ENCODE results near the gene ADAMTS10. TPM values are rescaled to one million over a fixed set of nuclear protein-coding genes. Genes with fewer than 3 reads are reported as not detected.
A peak's percentile ranks its signal among the peaks of the same experiment; 100 is the strongest.

ADAMTS10 gene
- total and polyA plus RNA-seq, 10 donors = 7.8 to 33.8 (median 18.0) TPM

GRCh38 chr19:8601796-8602195 is 8.7 kb downstream of the ADAMTS10 start:
- Histone ChIP-seq H3K27me3 (replicated peaks in 1 of 7) (peaks cover 0 to 3% (median 0%) of the 10 kb centered on the region in 7 donors), H3K27ac (no peak overlapping the region), H3K9me3 (peaks cover 0 to 16% (median 9%) of the 10 kb centered on the region in 8 donors), H3K4me3 (no peak overlapping the region), H3K4me1 (no peaks in the 10 kb centered on the region), H3K36me3 (peaks cover 0 to 22% (median 9%) of the 10 kb centered on the region in 6 donors)
- TF ChIP-seq CTCF (IDR thresholded peaks at IDR 0.05 in 8 of 11, conservative IDR thresholded peaks at IDR 0.05 in 3 of 11) = no peak
- no peak for TF ChIP-seq POLR2A (IDR thresholded peaks at IDR 0.05)
- no peak for TF ChIP-seq POLR2AphosphoS5 (IDR thresholded peaks at IDR 0.05)
- 93 to 97% (median 94%) methylated on average over 5 of the region's 5 CpGs for WGBS, 5 donors
- intact Hi-C loops (cut with DNase I; ENCODE audit: low total_unique reads) = no loop called here
- DNase-seq = no peak

- TF ChIP-seq POLR2AphosphoS5 (IDR thresholded peaks at IDR 0.05) (no peak), POLR2A (IDR thresholded peaks at IDR 0.05) (no peak), CTCF (IDR thresholded peaks at IDR 0.05 in 8 of 11, conservative IDR thresholded peaks at IDR 0.05 in 3 of 11) (no peak)
- H3K4me3 ChIP-seq = no peak overlapping the region
- peaks cover 0 to 32% (median 13%) of the 10 kb centered on the region in 6 donors for H3K36me3 ChIP-seq
- H3K27ac ChIP-seq = no peak overlapping the region
- H3K27me3 ChIP-seq (replicated peaks in 1 of 7) = peaks cover 0 to 13% (median 0%) of the 10 kb centered on the region in 7 donors
- DNase-seq = no peak
- H3K9me3 ChIP-seq = peaks cover 0 to 16% (median 9%) of the 10 kb centered on the region in 8 donors
- intact Hi-C loops (cut with DNase I; ENCODE audit: low total_unique reads) = no loop called here
- no peaks in the 10 kb centered on the region for H3K4me1 ChIP-seq
- WGBS, 5 donors = 88 to 96% (median 94%) methylated on average over 13 to 16 of the region's 16 CpGs
Measured at GRCh38 chr19:8600816-8601215, 9.7 kb downstream of the ADAMTS10 start.

GRCh38 chr19:8600064-8600463 is 10.5 kb downstream of the ADAMTS10 start:
- intact Hi-C loops (cut with DNase I; ENCODE audit: low total_unique reads) = no loop called here
- TF ChIP-seq POLR2A (IDR thresholded peaks at IDR 0.05) = no peak
- WGBS, 5 donors = 84 to 96% (median 89%) methylated on average over 2 of the region's 2 CpGs
- peaks cover 0 to 15% (median 0%) of the 10 kb centered on the region in 7 donors for H3K27me3 ChIP-seq (replicated peaks in 1 of 7)
- H3K27ac ChIP-seq = no peak overlapping the region
- DNase-seq = no peak
- peaks cover 0 to 31% (median 11%) of the 10 kb centered on the region in 6 donors for H3K36me3 ChIP-seq
- H3K4me1 ChIP-seq = no peaks in the 10 kb centered on the region
- no peak overlapping the region for H3K4me3 ChIP-seq
- H3K9me3 ChIP-seq = peaks cover 0 to 12% (median 7%) of the 10 kb centered on the region in 8 donors

GRCh38 chr19:8596168-8596567 is 14.3 kb downstream of the ADAMTS10 start:
- no peak overlapping the region for H3K27ac ChIP-seq
- TF ChIP-seq POLR2AphosphoS5 (IDR thresholded peaks at IDR 0.05) (peak in 1 of 3 donors; percentile 19), POLR2A (IDR thresholded peaks at IDR 0.05) (no peak), CTCF (IDR thresholded peaks at IDR 0.05 in 8 of 11, conservative IDR thresholded peaks at IDR 0.05 in 3 of 11) (no peak)
- 83 to 91% (median 85%) methylated on average over 19 to 23 of the region's 23 CpGs for WGBS, 5 donors
- DNase-seq = no peak
- H3K4me3 ChIP-seq = no peak overlapping the region
- H3K4me1 ChIP-seq = peaks cover 8 to 25% (median 20%) of the 10 kb centered on the region in 6 donors
- H3K9me3 ChIP-seq = peaks cover 0 to 21% (median 9%) of the 10 kb centered on the region in 8 donors
- H3K36me3 ChIP-seq = peaks cover 0 to 23% (median 10%) of the 10 kb centered on the region in 6 donors
- intact Hi-C loops (cut with DNase I; ENCODE audit: low total_unique reads) = no loop called here
- H3K27me3 ChIP-seq (replicated peaks in 1 of 7) = peaks cover 0 to 46% (median 15%) of the 10 kb centered on the region in 7 donors

Measured in spleen (tissue), 11 donors.